Aorta (tissue), 5 donors: ENCODE results near the gene TRDMT1. TPM values are rescaled to one million over a fixed set of nuclear protein-coding genes. Genes with fewer than 3 reads are reported as not detected.

Source experiments
- ATAC-seq: fragments of 200-7000 bp; cut with Tn5 transposase; one replicate; pipeline ENCODE4 v1.9.1; 2022; ENCODE audit warnings: moderate library complexity; ENCODE audit not compliant: low FRiP score
- DNase-seq, 2 donors: peaks; one replicate each; pipeline ENCODE4 v3.0.0-alpha.2; 2020
- H3K27ac ChIP-seq, 2 donors: one replicate each; pipeline ENCODE4 v1.5.1; 2013; ENCODE audit warnings: low read length in 2 of 2, mild to moderate bottlenecking in 2 of 2, moderate library complexity in 2 of 2, control low read depth in 1 of 2, inconsistent platforms in 1 of 2, low read depth in 1 of 2
- H3K27me3 ChIP-seq, 2 donors: one replicate each; pipeline ENCODE4 v1.6.1; 2013; ENCODE audit warnings: control low read depth in 1 of 2, low read length in 1 of 2, mild to moderate bottlenecking in 1 of 2, moderate library complexity in 1 of 2; ENCODE audit not compliant: insufficient read depth in 2 of 2, control insufficient read depth in 1 of 2
- H3K36me3 ChIP-seq, 2 donors: one replicate each; pipeline ENCODE4 v1.6.1; 2013; ENCODE audit warnings: control low read depth in 1 of 2, low read length in 1 of 2, mild to moderate bottlenecking in 1 of 2; ENCODE audit not compliant: insufficient read depth in 2 of 2, control insufficient read depth in 1 of 2
- H3K4me1 ChIP-seq, 2 donors: one replicate each; pipeline ENCODE4 v1.6.1; 2013; ENCODE audit warnings: low read length in 2 of 2, control low read depth in 1 of 2, mild to moderate bottlenecking in 1 of 2, moderate library complexity in 1 of 2; ENCODE audit not compliant: insufficient read depth in 2 of 2, control insufficient read depth in 1 of 2
- H3K4me3 ChIP-seq, 2 donors: one replicate each; pipeline ENCODE4 v1.5.1; 2013; ENCODE audit warnings: low read length in 2 of 2, control low read depth in 1 of 2, mild to moderate bottlenecking in 1 of 2
- H3K9me3 ChIP-seq: one replicate; pipeline ENCODE4 v1.6.1; 2013; ENCODE audit warnings: mild to moderate bottlenecking, low read length; ENCODE audit not compliant: control insufficient read depth
- WGBS, 2 donors: extraction: QIAGEN DNeasy Blood & Tissue Kit; methylation state at CpG; one replicate each; pipeline ENCODE4 v1.1.7; 2013; 5-methylcytosine and 5-hydroxymethylcytosine counted together
- intact Hi-C, 2 donors: fragments of 100-400 bp; cut with DNase I; formaldehyde crosslinking; loops; one replicate each; pipeline versions ENCODE4 v1.14.2 to v1.15.0; 2022
- long read RNA-seq, 2 donors: library from polyadenylated mRNA; unstranded; transcript quantifications; one replicate each; pipeline ENCODE4 v2.0.0, GENCODE V29; 2020 to 2021
- polyA plus RNA-seq, 2 donors: library from polyadenylated mRNA; stranded (reverse); fragments of 200-250 nt; gene quantifications; one replicate each; pipeline ENCODE4 v1.2.3, GENCODE V29; 2013
- total RNA-seq, 2 donors: library from RNA; stranded (reverse); fragmentation: NEBNext Ultra II Directional; extraction: Animal tissue kit (Norgen Biotek cat#: 25700); gene quantifications; one replicate each; pipeline ENCODE4 v1.2.1, GENCODE V29; 2021
- donor health status: healthy with polysubstance abuse.
- donor health status: Bipolar disorder and iron deficiency.
- donor health status: DM: no; HTN: no; CAD: no.
- donor health status: DM: no; HTN: no; CAD: no.
- donor health status: DM: yes; HTN: yes; CAD: no.

TRDMT1 gene
- total RNA-seq (10 to 100 TPM; 13.4 to 15.2 TPM), polyA plus RNA-seq (1 to 10 TPM; 4.8 to 5.2 TPM)
- long read RNA-seq, donor 1, full-length matches to known transcripts = 3 of 13 reads
- long read RNA-seq, donor 1, partial matches to known transcripts = 2 of 13 reads
- long read RNA-seq, donor 1, other reads (novel, unspliced or antisense) = 8 of 13 reads
- long read RNA-seq, donor 2, partial matches to known transcripts = 1 of 5 reads
- long read RNA-seq, donor 2, other reads (novel, unspliced or antisense) = 3 of 5 reads

- peaks cover 0 to 2% of the 10 kb centered on the region in 2 donors for H3K36me3 ChIP-seq
- H3K27ac ChIP-seq = peak within 1 kb of the TSS; percentile 78 to 97
- DNase-seq (peak; percentile 93 to 96), ATAC-seq (peak; percentile 100)
- intact Hi-C loops = loop anchor here (2.0 to 5.0 kb wide), 2 partner anchors 28 to 41 kb away; partner anchors contain the start of gene VIM (in 1 of the 2)
- WGBS, 2 donors = 0% methylated on average over 54 to 60 of the region's 60 CpGs
- no peaks in the 10 kb centered on the region for H3K27me3 ChIP-seq
- no peaks in the 10 kb centered on the region for H3K9me3 ChIP-seq
- peaks cover 0 to 6% of the 10 kb centered on the region in 2 donors for H3K4me1 ChIP-seq
- H3K4me3 ChIP-seq = peak within 1 kb of the TSS; percentile 45 to 84
Measured at GRCh38 chr10:17200912-17201793, at the start of gene TRDMT1. TSS of gene TRDMT1 (minus strand) at chr10:17201672. CDS start at chr10:17201634, 38 bp downstream.

GRCh38 chr10:17250736-17251135 lies 49.3 kb upstream of the TRDMT1 start:
- DNase-seq (no peak), ATAC-seq (no peak)
- H3K9me3 ChIP-seq = peaks cover 2% of the 10 kb centered on the region
- 96 to 100% methylated on average over 2 of the region's 2 CpGs for WGBS, 2 donors
- H3K36me3 ChIP-seq = no peaks in the 10 kb centered on the region
- H3K27me3 ChIP-seq = no peaks in the 10 kb centered on the region
- no peaks in the 10 kb centered on the region for H3K4me1 ChIP-seq
- no peak overlapping the region for H3K27ac ChIP-seq
- intact Hi-C loops = no loop called here
- H3K4me3 ChIP-seq = no peak overlapping the region

- no peaks in the 10 kb centered on the region for H3K27me3 ChIP-seq
- H3K36me3 ChIP-seq = no peaks in the 10 kb centered on the region
- H3K9me3 ChIP-seq = peaks cover 2% of the 10 kb centered on the region
- 70 to 77% methylated on average over 4 of the region's 4 CpGs for whole genome bisulfite sequencing, 2 donors
- intact Hi-C loops = no loop called here
- H3K4me3 ChIP-seq = no peak overlapping the region
- H3K4me1 ChIP-seq = no peaks in the 10 kb centered on the region
- DNase-seq = no peak
- no peak overlapping the region for H3K27ac ChIP-seq
- ATAC-seq = no peak
Measured at GRCh38 chr10:17249820-17250219, 48.3 kb upstream of the TRDMT1 start.

GRCh38 chr10:17248964-17249363 lies 47.5 kb upstream of the TRDMT1 start:
- intact Hi-C loops = no loop called here
- whole genome bisulfite sequencing, 2 donors = 56 to 63% methylated on average over 1 of the region's 1 CpG

GRCh38 chr10:17247210-17247609 lies 45.7 kb upstream of the TRDMT1 start:
- Histone ChIP-seq H3K4me3 (no peak overlapping the region), H3K9me3 (peaks cover 2% of the 10 kb centered on the region), H3K27ac (no peak overlapping the region), H3K27me3 (no peaks in the 10 kb centered on the region), H3K4me1 (peaks cover 0 to 4% of the 10 kb centered on the region in 2 donors), H3K36me3 (no peaks in the 10 kb centered on the region)
- 94% methylated on average over 1 of the region's 1 CpG for WGBS, 2 donors
- ATAC-seq = no peak
- intact Hi-C loops = no loop called here
- no peak for DNase-seq

More at GRCh38 chr10:17248964-17249363, 47.5 kb upstream of the TRDMT1 start:
- no peaks in the 10 kb centered on the region for H3K36me3 ChIP-seq
- H3K4me1 ChIP-seq = peaks cover 0 to 2% of the 10 kb centered on the region in 2 donors
- no peak for DNase-seq
- ATAC-seq = no peak
- H3K9me3 ChIP-seq = peaks cover 2% of the 10 kb centered on the region
- H3K27me3 ChIP-seq = no peaks in the 10 kb centered on the region
- H3K4me3 ChIP-seq = no peak overlapping the region
- H3K27ac ChIP-seq = no peak overlapping the region

GRCh38 chr10:17244700-17245365 lies 43.4 kb upstream of the TRDMT1 start:
- DNase-seq (no peak), ATAC-seq (no peak)
- Histone ChIP-seq H3K36me3 (no peaks in the 10 kb centered on the region), H3K27ac (no peak overlapping the region), H3K9me3 (peaks cover 2% of the 10 kb centered on the region), H3K4me3 (no peak overlapping the region), H3K4me1 (peaks cover 0 to 4% of the 10 kb centered on the region in 2 donors), H3K27me3 (no peaks in the 10 kb centered on the region)
- intact Hi-C loops = loop anchor here in 1 of 2 donors (5.0 kb wide), 1 partner anchor 43 kb away; the partner anchor contains the start of gene TRDMT1

- intact Hi-C loops = loop anchor here in 1 of 2 donors (5.0 kb wide), 1 partner anchor 39 kb away; the partner anchor contains the start of gene TRDMT1
- 92 to 99% methylated on average over 5 of the region's 5 CpGs for WGBS, 2 donors
Measured at GRCh38 chr10:17241611-17242333, 40.3 kb upstream of the TRDMT1 start.

GRCh38 chr10:17240616-17241015 lies 39.1 kb upstream of the TRDMT1 start:
- Histone ChIP-seq H3K4me3 (no peak overlapping the region), H3K4me1 (peaks cover 4 to 5% of the 10 kb centered on the region in 2 donors), H3K27ac (no peak overlapping the region), H3K27me3 (no peaks in the 10 kb centered on the region), H3K36me3 (peaks cover 0 to 3% of the 10 kb centered on the region in 2 donors), H3K9me3 (no peaks in the 10 kb centered on the region)
- intact Hi-C loops = loop anchor here in 1 of 2 donors (5.0 kb wide), 1 partner anchor 38 kb away; the partner anchor contains the start of gene TRDMT1
- DNase-seq = no peak
- ATAC-seq = no peak
- 36 to 59% methylated on average over 4 of the region's 4 CpGs for WGBS, 2 donors

More at GRCh38 chr10:17241611-17242333, 40.3 kb upstream of the TRDMT1 start:
- ATAC-seq (no peak), DNase-seq (no peak)
- Histone ChIP-seq H3K27me3 (no peaks in the 10 kb centered on the region), H3K36me3 (no peaks in the 10 kb centered on the region), H3K4me3 (no peak overlapping the region), H3K27ac (no peak overlapping the region), H3K9me3 (no peaks in the 10 kb centered on the region), H3K4me1 (peaks cover 4 to 5% of the 10 kb centered on the region in 2 donors)
